Heart left ventricle (tissue), 13 donors: ENCODE data around the gene PRKG1.

Experiments used
- CTCF ChIP-seq, 12 donors: fragments of 200-600 bp; sonication (generic) in 4 of 12; IDR thresholded peaks; one replicate each; pipeline versions ENCODE4 v1.5.0 to v1.8.0; 2018 to 2022; ENCODE audit warnings: antibody characterized with exemption in 12 of 12, mild to moderate bottlenecking in 5 of 12
- POLR2A ChIP-seq, 2 donors: fragments of 450-650 bp; IDR thresholded peaks; one replicate each; pipeline ENCODE4 v1.6.1; 2017; ENCODE audit warnings: antibody characterized with exemption in 2 of 2, mild to moderate bottlenecking in 2 of 2, moderate library complexity in 2 of 2
- donor health status: ischemic (EF 13 %, LVEDD 7.1; RV severe dilation, severe dysfunction).
- donor health status: DM: no; HTN: yes; CAD: no.
- donor health status: DM: no; HTN: no; CAD: no.
- donor health status: ischemic (EF 25% LVEDD 6.9; RV normal size, moderate dysfunction).
- donor health status: ischemic (EF 25% LVEDD 5.7; RV mildly dilated, moderate dysfunction).
- donor health status: ischemic (EF 35%, LVEDD 5.7; RV mildly dilated, moderate dysfunction).
- donor health status: nonischemic (EF 11% LVEDD 7.7; RV severe dilation, severe dysfunction).
- donor health status: DM: yes; HTN: yes; CAD: no.
- donor health status: PGD.
- donor health status: ischemic (EF 29% LVEDD 5.4; RV normal size, mild dysfunction).
- donor health status: nonischemic (EF 23%, LVEDD 6.1; RV moderate dilation, normal function).

- TF ChIP-seq CTCF (IDR thresholded peaks at IDR 0.05), result no peak
- TF ChIP-seq POLR2A (IDR thresholded peaks at IDR 0.05), result no peak
Measured at GRCh38 chr10:52228556-52228955, 1154.3 kb downstream of the PRKG1 start.
